Mucosa of descending colon (tissue), 3 donors: ENCODE results near the gene LRP6. TPM values are rescaled to one million over a fixed set of nuclear protein-coding genes. Genes with fewer than 3 reads are reported as not detected.

ENCODE experiments used
- ATAC-seq: fragments of 200-7000 bp; cut with Tn5 transposase; one replicate; pipeline ENCODE4 v1.9.1; 2020; ENCODE audit warnings: mild to moderate bottlenecking, moderate library complexity
- DNase-seq, 3 donors: peaks; one replicate each; pipeline ENCODE4 v3.0.0-alpha.2; 2020
- H3K36me3 ChIP-seq: fragments of 200-600 bp; one replicate; pipeline ENCODE4 v1.8.0; 2021; ENCODE audit warnings: low read depth, mild to moderate bottlenecking
- H3K4me1 ChIP-seq: fragments of 200-600 bp; one replicate; pipeline ENCODE4 v1.8.0; 2021; ENCODE audit warnings: low read depth, mild to moderate bottlenecking
- H3K4me3 ChIP-seq: fragments of 200-600 bp; one replicate; pipeline ENCODE4 v1.8.0; 2021; ENCODE audit warnings: mild to moderate bottlenecking
- H3K9me3 ChIP-seq: fragments of 200-600 bp; one replicate; pipeline ENCODE4 v1.8.0; 2021; ENCODE audit warnings: mild to moderate bottlenecking
- CTCF ChIP-seq: fragments of 200-600 bp; IDR thresholded peaks from one replicate; pipeline ENCODE4 v1.8.0; 2022; ENCODE audit warnings: antibody characterized with exemption, mild to moderate bottlenecking
- intact Hi-C, 2 donors: fragments of 100-400 bp; cut with DNase I in 1 of 2; cut with micrococcal nuclease in 1 of 2; formaldehyde crosslinking; loops; one replicate each; pipeline versions ENCODE4 v1.11.0 to v1.11.1; 2022; cut with DNase I, micrococcal nuclease
- total RNA-seq, 3 donors: library from RNA; stranded (reverse); fragmentation: NEBNext Ultra II Directional in 2 of 3; extraction: Animal tissue kit (Norgen Biotek cat#: 25700) in 2 of 3; gene quantifications; one replicate each; pipeline versions ENCODE4 v1.2.1 to v1.2.4, GENCODE V29; 2021 to 2023
- donor health status: DM: no; HTN: no; CAD: no; lungs with moderate emphysema.
- donor health status: DM: no; HTN: no; CAD: no.
- donor health status: DM: no; HTN: yes; CAD: no.

LRP6 gene
- total RNA-seq, 3 donors from 2014 or later, result 32.2 to 57.2 (median 37.2) TPM

- DNase-seq (no peak), ATAC-seq (no peak)
- H3K36me3 ChIP-seq, result no peaks in the 10 kb centered on the region
- intact Hi-C loops, result no loop called here
- no peak for TF ChIP-seq CTCF
- no peaks in the 10 kb centered on the region for H3K4me1 ChIP-seq
- no peak overlapping the region for H3K4me3 ChIP-seq
- no peaks in the 10 kb centered on the region for H3K9me3 ChIP-seq
Observed at GRCh38 chr12:12128670-12129069, 138.2 kb downstream of the LRP6 start.

GRCh38 chr12:12127304-12127703 lies 139.5 kb downstream of the LRP6 start:
- Histone ChIP-seq H3K4me3 (no peak overlapping the region), H3K9me3 (no peaks in the 10 kb centered on the region), H3K4me1 (no peaks in the 10 kb centered on the region), H3K36me3 (no peaks in the 10 kb centered on the region)
- no peak for TF ChIP-seq CTCF
- no peak for DNase-seq
- intact Hi-C loops, result no loop called here
- ATAC-seq, result no peak

- Histone ChIP-seq H3K4me3 (no peak overlapping the region), H3K36me3 (no peaks in the 10 kb centered on the region), H3K4me1 (no peaks in the 10 kb centered on the region), H3K9me3 (no peaks in the 10 kb centered on the region)
- DNase-seq (no peak), ATAC-seq (no peak)
- TF ChIP-seq CTCF, result no peak
- intact Hi-C loops, result no loop called here
Observed at GRCh38 chr12:12126551-12126950, 140.3 kb downstream of the LRP6 start.

GRCh38 chr12:12123036-12123604 lies 143.7 kb downstream of the LRP6 start:
- Histone ChIP-seq H3K36me3 (no peaks in the 10 kb centered on the region), H3K4me1 (no peaks in the 10 kb centered on the region), H3K4me3 (no peak overlapping the region), H3K9me3 (no peaks in the 10 kb centered on the region)
- ATAC-seq (no peak), DNase-seq (no peak)
- intact Hi-C loops, result no loop called here
- TF ChIP-seq CTCF, result no peak

- ATAC-seq (no peak), DNase-seq (no peak)
- no peak overlapping the region for H3K4me3 ChIP-seq
- H3K36me3 ChIP-seq, result no peaks in the 10 kb centered on the region
- peaks cover 4% of the 10 kb centered on the region for H3K4me1 ChIP-seq
- intact Hi-C loops, result no loop called here
- TF ChIP-seq CTCF, result no peak
- no peaks in the 10 kb centered on the region for H3K9me3 ChIP-seq
Observed at GRCh38 chr12:12121061-12121460, 145.8 kb downstream of the LRP6 start.

GRCh38 chr12:12116677-12117076 lies 150.2 kb downstream of the LRP6 start:
- Histone ChIP-seq H3K4me3 (no peak overlapping the region), H3K4me1 (peaks cover 8% of the 10 kb centered on the region), H3K36me3 (no peaks in the 10 kb centered on the region), H3K9me3 (no peaks in the 10 kb centered on the region)
- intact Hi-C loops, result no loop called here
- ATAC-seq (no peak), DNase-seq (no peak)
- no peak for TF ChIP-seq CTCF
